Renal cortex interstitium (tissue), 11 donors: Measurements from ENCODE around the gene RSRP1. TPM values are rescaled to one million over a fixed set of nuclear protein-coding genes. Genes with fewer than 3 reads are reported as not detected.
"Not testable (repeated sequence)": the region's sequence is repeated elsewhere in the genome, so short reads cannot be mapped to it uniquely, and the experiment has no call there.

Source experiments
- DNase-seq, 11 donors: peaks; one replicate each; pipeline ENCODE4 v3.0.0-alpha.2; 2013; ENCODE audit warnings: low read depth in 9 of 11, low spot score in 4 of 11; ENCODE audit errors: extremely low read depth in 1 of 11
- polyA plus RNA-seq, 3 donors: library from polyadenylated mRNA; unstranded; fragments of 120-200 nt; gene quantifications; one replicate each; pipeline ENCODE4 v1.2.1, GENCODE V29; 2013; ENCODE audit not compliant: insufficient read length in 3 of 3

RSRP1 gene
- polyA plus RNA-seq, 3 donors = 136 to 237 (median 209) TPM

- DNase-seq = not testable (repeated sequence)
Observed at GRCh38 chr1:25236261-25236660, 11.0 kb downstream of the RSRP1 start.

- not testable (repeated sequence) for DNase-seq
Observed at GRCh38 chr1:25235411-25235810, 11.8 kb downstream of the RSRP1 start.

GRCh38 chr1:25232866-25233784, 14.1 kb downstream of the RSRP1 start:
- DNase-seq = peak in 8 of 11 donors; percentile 46 to 84 (median 73)

- DNase-seq = peak; percentile 87 to 96 (median 93)
Observed at GRCh38 chr1:25232027-25232865, 15.0 kb downstream of the RSRP1 start, which contains the start of gene SYF2. Gene SYF2 (minus strand): TSS chr1:25232502. CDS start chr1:25232467, 35 bp downstream.

GRCh38 chr1:25223471-25223870, 23.8 kb downstream of the RSRP1 start:
- no peak for DNase-seq

GRCh38 chr1:25222606-25223005, 24.6 kb downstream of the RSRP1 start:
- DNase-seq = no peak

GRCh38 chr1:25220666-25221065, 26.6 kb downstream of the RSRP1 start:
- no peak for DNase-seq

GRCh38 chr1:25219661-25220251, 27.5 kb downstream of the RSRP1 start:
- DNase-seq = no peak

GRCh38 chr1:25217598-25218232, 29.5 kb downstream of the RSRP1 start:
- DNase-seq = no peak

- DNase-seq = no peak
Observed at GRCh38 chr1:25217015-25217414, 30.2 kb downstream of the RSRP1 start.

- no peak for DNase-seq
Observed at GRCh38 chr1:25216123-25216522, 31.1 kb downstream of the RSRP1 start.

- DNase-seq = no peak
Observed at GRCh38 chr1:25212725-25213124, 34.5 kb downstream of the RSRP1 start.

- no peak for DNase-seq
Observed at GRCh38 chr1:25210728-25211127, 36.5 kb downstream of the RSRP1 start.

- no peak for DNase-seq
Observed at GRCh38 chr1:25209516-25209915, 37.7 kb downstream of the RSRP1 start.

- DNase-seq = no peak
Observed at GRCh38 chr1:25208561-25209222, 38.6 kb downstream of the RSRP1 start.

GRCh38 chr1:25208092-25208491, 39.2 kb downstream of the RSRP1 start:
- DNase-seq = no peak

GRCh38 chr1:25206201-25206600, 41.1 kb downstream of the RSRP1 start:
- DNase-seq = no peak

- DNase-seq = no peak
Observed at GRCh38 chr1:25205786-25206185, 41.5 kb downstream of the RSRP1 start.
